Keratinocyte (primary cell): ENCODE measurements around the gene ZNRF1. TPM values are rescaled to one million over a fixed set of nuclear protein-coding genes. Genes with fewer than 3 reads are reported as not detected.

Experiments
- DNase-seq: peaks from one replicate; pipeline ENCODE4 v3.0.0-alpha.2; 2011; ENCODE audit warnings: low read depth, missing footprints, low spot score
- FAIRE-seq: peaks from 2 replicates; lab custom pipeline; 2011; peaks lifted over from hg19 to GRCh38; lab: Jason Lieb, UNC
- H2AFZ ChIP-seq: 2 replicates; pipeline ENCODE4 v1.6.0; 2012; ENCODE audit warnings: low read length, control low read depth, inconsistent platforms; ENCODE audit not compliant: control insufficient read depth
- H3K27ac ChIP-seq: 2 replicates; pipeline ENCODE4 v1.5.1; 2011; ENCODE audit warnings: low read length; ENCODE audit not compliant: control insufficient read depth, insufficient read depth
- H3K27me3 ChIP-seq: 3 replicates; pipeline ENCODE4 v1.6.0; 2011; ENCODE audit warnings: low read length; ENCODE audit not compliant: control insufficient read depth, insufficient read depth; ENCODE audit errors: extremely low read depth
- H3K36me3 ChIP-seq, 2 experiments: 2 replicates in 1 of 2; 3 replicates in 1 of 2; pipeline ENCODE4 v1.5.1; 2011; ENCODE audit warnings: low read length in 2 of 2, mild to moderate bottlenecking in 1 of 2; ENCODE audit not compliant: control insufficient read depth in 2 of 2, insufficient read depth in 2 of 2; ENCODE audit errors: extremely low read depth in 1 of 2
- H3K4me1 ChIP-seq: 3 replicates; pipeline ENCODE4 v1.5.1; 2011; ENCODE audit warnings: low read length; ENCODE audit not compliant: control insufficient read depth, insufficient read depth; ENCODE audit errors: extremely low read depth
- H3K4me2 ChIP-seq: 3 replicates; pipeline ENCODE4 v1.6.0; 2011; ENCODE audit warnings: low read depth, low read length; ENCODE audit not compliant: control insufficient read depth, insufficient read depth; ENCODE audit errors: extremely low read depth
- H3K4me3 ChIP-seq, 3 experiments: fragments of 200-600 bp in 1 of 3; sonication (generic) in 1 of 3; 2 replicates in 2 of 3; 3 replicates in 1 of 3; pipeline ENCODE4 v1.5.1; 2011 to 2016; ENCODE audit warnings: low read length in 3 of 3, mild to moderate bottlenecking in 3 of 3, control low read depth in 2 of 3, inconsistent platforms in 1 of 3, low read depth in 1 of 3, mixed read lengths in 1 of 3, mixed run types in 1 of 3, moderate library complexity in 1 of 3; ENCODE audit not compliant: control insufficient read depth in 2 of 3, insufficient read depth in 2 of 3; ENCODE audit errors: extremely low read depth in 1 of 3
- H3K79me2 ChIP-seq: 2 replicates; pipeline ENCODE4 v1.6.0; 2012; ENCODE audit warnings: low read length; ENCODE audit not compliant: control insufficient read depth, insufficient read depth
- H3K9ac ChIP-seq: 3 replicates; pipeline ENCODE4 v1.6.0; 2011; ENCODE audit warnings: low read length; ENCODE audit not compliant: control insufficient read depth, insufficient read depth; ENCODE audit errors: extremely low read depth
- H3K9me1 ChIP-seq: 3 replicates; pipeline ENCODE4 v1.6.0; 2011; ENCODE audit warnings: low read length; ENCODE audit not compliant: control insufficient read depth, insufficient read depth; ENCODE audit errors: extremely low read depth
- H3K9me3 ChIP-seq: 2 replicates; pipeline ENCODE4 v1.5.1; 2012; ENCODE audit warnings: low read depth, low read length; ENCODE audit not compliant: control insufficient read depth
- H4K20me1 ChIP-seq: 3 replicates; pipeline ENCODE4 v1.6.0; 2011; ENCODE audit warnings: low read length; ENCODE audit not compliant: control insufficient read depth, insufficient read depth; ENCODE audit errors: extremely low read depth
- EZH2 ChIP-seq: IDR thresholded peaks from one replicate; pipeline ENCODE4 v1.6.1; 2012; ENCODE audit warnings: inconsistent platforms, mild to moderate bottlenecking, low read length, moderate library complexity
- dilution Hi-C: fragments of 300-500 bp; cut with MboI; formaldehyde crosslinking; loops from one replicate; pipeline ENCODE4 v1.7.0; 2020; ENCODE audit warnings: low sequenced_read_pairs; ENCODE audit not compliant: extremely low pct_ligation_motif_present
- polyA plus RNA-seq, 5 experiments: library from polyadenylated mRNA; depleted of rRNA in 3 of 5; stranded (reverse) in 3 of 5; stranded (forward) in 1 of 5; unstranded in 1 of 5; fragments of >200 nt; gene quantifications; 1 replicate in 1 of 5; 2 replicates in 3 of 5; 3 replicates in 1 of 5; pipeline versions ENCODE4 v1.2.1 to v1.2.3, GENCODE V29; 2011 to 2012; ENCODE audit warnings: missing spikeins in 2 of 5, low read depth in 1 of 5, low replicate concordance in 1 of 5
- TF ChIP-seq, protein P1 (sequence below), 3 experiments: IDR thresholded peaks in 1 of 3; conservative IDR thresholded peaks in 1 of 3; optimal IDR thresholded peaks in 1 of 3; 2 replicates in 2 of 3; 3 replicates in 1 of 3; pipeline versions ENCODE3 to v1.5.1; 2011; ENCODE audit warnings: low read length in 3 of 3, mild to moderate bottlenecking in 3 of 3, moderate library complexity in 2 of 3, control low read depth in 1 of 3, inconsistent platforms in 1 of 3; ENCODE audit not compliant: insufficient read depth in 2 of 3; ENCODE audit errors: extremely low read depth in 1 of 3

ZNRF1 gene
- polyA plus RNA-seq, 1 donor (not counting 4 experiments of a cell fraction or from before 2014, with no cell fraction given): 19.1 TPM

DNA sequence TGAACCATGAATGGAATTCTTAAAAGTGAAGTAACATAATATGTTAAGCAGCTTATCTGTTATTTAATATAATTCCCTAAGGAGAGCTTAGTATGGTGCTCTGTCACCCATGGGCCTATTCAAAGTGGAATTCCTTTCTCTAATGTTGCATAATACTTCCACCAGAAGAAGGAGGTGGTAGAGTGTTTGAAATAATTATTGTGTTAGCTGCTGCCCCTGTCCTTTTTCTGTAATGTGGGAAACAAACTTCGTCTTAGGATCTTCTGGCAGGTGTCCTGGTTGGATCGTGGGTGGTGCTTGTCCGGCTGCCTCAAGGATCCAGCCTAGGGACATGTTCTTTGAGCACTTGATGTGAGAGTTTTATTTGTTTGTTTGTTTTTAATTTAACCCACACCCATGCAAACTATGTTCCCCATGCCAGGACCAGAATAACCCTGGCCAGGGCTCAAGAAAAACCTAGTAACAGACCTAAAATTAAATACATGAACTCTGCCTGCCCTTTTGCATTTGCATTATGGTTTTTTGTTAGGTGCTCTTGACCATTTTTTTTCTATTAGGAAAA lies 46.1 kb downstream of the ZNRF1 start:
- Histone ChIP-seq H3K79me2 (peaks cover 43% of the 10 kb centered on the region), H3K9me3 (no peaks in the 10 kb centered on the region), H3K4me3 (no peak overlapping the region), H4K20me1 (no peaks in the 10 kb centered on the region), H3K9ac (no peak overlapping the region), H3K27me3 (no peaks in the 10 kb centered on the region), H3K4me1 (peaks cover 6% of the 10 kb centered on the region), H3K36me3 (no peaks in the 10 kb centered on the region), H2AFZ (no peak overlapping the region), H3K4me2 (no peak overlapping the region), H3K27ac (no peak overlapping the region), H3K9me1 (no peaks in the 10 kb centered on the region)
- no peak for TF ChIP-seq EZH2
- TF ChIP-seq, protein P1, sequence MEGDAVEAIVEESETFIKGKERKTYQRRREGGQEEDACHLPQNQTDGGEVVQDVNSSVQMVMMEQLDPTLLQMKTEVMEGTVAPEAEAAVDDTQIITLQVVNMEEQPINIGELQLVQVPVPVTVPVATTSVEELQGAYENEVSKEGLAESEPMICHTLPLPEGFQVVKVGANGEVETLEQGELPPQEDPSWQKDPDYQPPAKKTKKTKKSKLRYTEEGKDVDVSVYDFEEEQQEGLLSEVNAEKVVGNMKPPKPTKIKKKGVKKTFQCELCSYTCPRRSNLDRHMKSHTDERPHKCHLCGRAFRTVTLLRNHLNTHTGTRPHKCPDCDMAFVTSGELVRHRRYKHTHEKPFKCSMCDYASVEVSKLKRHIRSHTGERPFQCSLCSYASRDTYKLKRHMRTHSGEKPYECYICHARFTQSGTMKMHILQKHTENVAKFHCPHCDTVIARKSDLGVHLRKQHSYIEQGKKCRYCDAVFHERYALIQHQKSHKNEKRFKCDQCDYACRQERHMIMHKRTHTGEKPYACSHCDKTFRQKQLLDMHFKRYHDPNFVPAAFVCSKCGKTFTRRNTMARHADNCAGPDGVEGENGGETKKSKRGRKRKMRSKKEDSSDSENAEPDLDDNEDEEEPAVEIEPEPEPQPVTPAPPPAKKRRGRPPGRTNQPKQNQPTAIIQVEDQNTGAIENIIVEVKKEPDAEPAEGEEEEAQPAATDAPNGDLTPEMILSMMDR (optimal IDR thresholded peaks at IDR 0.05 in 1 of 3, IDR thresholded peaks at IDR 0.05 in 1 of 3, conservative IDR thresholded peaks at IDR 0.05 in 1 of 3; ENCODE audit: extremely low read depth in 1 of 3, insufficient read depth in 2 of 3, low read length in 3 of 3): no peak
- no peak for DNase-seq
- no peak for FAIRE-seq
- dilution Hi-C loops: no loop called here

DNA sequence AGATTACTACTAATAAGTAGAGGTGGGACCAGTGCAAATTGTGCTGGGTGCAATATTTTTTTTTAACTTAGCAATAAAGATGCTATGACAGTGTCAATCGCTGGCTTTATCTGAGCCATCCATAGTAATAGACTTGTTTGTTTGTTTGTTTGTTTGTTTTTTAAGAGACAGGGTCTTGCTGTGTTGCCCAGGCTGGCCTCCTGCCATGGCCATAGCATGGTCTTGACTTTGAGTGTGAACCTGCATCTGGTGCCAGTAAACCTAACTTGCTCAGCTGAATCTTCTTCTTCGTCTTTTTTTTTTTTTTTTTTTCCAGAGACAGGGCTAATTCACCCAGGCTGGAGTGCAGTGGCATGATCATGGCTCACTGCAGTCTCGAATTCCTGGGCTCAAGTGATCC lies 46.6 kb downstream of the ZNRF1 start:
- FAIRE-seq: no peak
- Histone ChIP-seq H3K79me2 (peaks cover 48% of the 10 kb centered on the region), H3K4me1 (peaks cover 6% of the 10 kb centered on the region), H3K27ac (no peak overlapping the region), H3K9me3 (no peaks in the 10 kb centered on the region), H3K9ac (no peak overlapping the region), H2AFZ (no peak overlapping the region), H3K4me3 (no peak overlapping the region), H3K9me1 (no peaks in the 10 kb centered on the region), H3K27me3 (no peaks in the 10 kb centered on the region), H3K36me3 (no peaks in the 10 kb centered on the region), H4K20me1 (no peaks in the 10 kb centered on the region), H3K4me2 (no peak overlapping the region)
- no peak for DNase-seq
- dilution Hi-C loops: no loop called here
- no peak for TF ChIP-seq EZH2
- TF ChIP-seq, protein P1 (optimal IDR thresholded peaks at IDR 0.05 in 1 of 3, IDR thresholded peaks at IDR 0.05 in 1 of 3, conservative IDR thresholded peaks at IDR 0.05 in 1 of 3; ENCODE audit: extremely low read depth in 1 of 3, insufficient read depth in 2 of 3, low read length in 3 of 3): no peak
